HG02870 (cell line): ENCODE results near the gene CEMIP.

Experiments
- ATAC-seq: cut with Tn5 transposase; IDR thresholded peaks from one replicate; pipeline ENCODE4 v1.9.1; 2021; ENCODE audit warnings: mild to moderate bottlenecking, moderate library complexity; ENCODE audit not compliant: unreplicated experiment

The CEMIP gene

GRCh38 chr15:80921736-80922410 lies 142.7 kb downstream of the CEMIP start:
- ATAC-seq, result no peak

GRCh38 chr15:80923668-80924067 lies 144.5 kb downstream of the CEMIP start:
- ATAC-seq, result no peak

- ATAC-seq, result no peak
Observed at GRCh38 chr15:80924278-80924677, 145.1 kb downstream of the CEMIP start.

GRCh38 chr15:80925597-80926059 lies 146.5 kb downstream of the CEMIP start:
- no peak for ATAC-seq

GRCh38 chr15:80926126-80926525 lies 147.0 kb downstream of the CEMIP start:
- ATAC-seq, result no peak

GRCh38 chr15:80929225-80929624 lies 150.1 kb downstream of the CEMIP start:
- ATAC-seq, result no peak

- no peak for ATAC-seq
Observed at GRCh38 chr15:80929689-80930088, 150.5 kb downstream of the CEMIP start.

- no peak for ATAC-seq
Observed at GRCh38 chr15:80931191-80931590, 152.0 kb downstream of the CEMIP start.

GRCh38 chr15:80931721-80932512 lies 152.7 kb downstream of the CEMIP start:
- no peak for ATAC-seq

GRCh38 chr15:80932513-80932815 lies 153.3 kb downstream of the CEMIP start:
- no peak for ATAC-seq

GRCh38 chr15:80932989-80933388 lies 153.8 kb downstream of the CEMIP start:
- no peak for ATAC-seq

GRCh38 chr15:80934761-80935221 lies 155.6 kb downstream of the CEMIP start:
- no peak for ATAC-seq

- no peak for ATAC-seq
Observed at GRCh38 chr15:80936288-80937078, 157.3 kb downstream of the CEMIP start.

- ATAC-seq, result no peak
Observed at GRCh38 chr15:80937718-80938117, 158.5 kb downstream of the CEMIP start.

- no peak for ATAC-seq
Observed at GRCh38 chr15:80939216-80939615, 160.0 kb downstream of the CEMIP start.

- no peak for ATAC-seq
Observed at GRCh38 chr15:80940331-80940730, 161.2 kb downstream of the CEMIP start.

GRCh38 chr15:80940851-80941250 lies 161.7 kb downstream of the CEMIP start:
- ATAC-seq, result no peak

GRCh38 chr15:80942266-80942665 lies 163.1 kb downstream of the CEMIP start:
- ATAC-seq, result no peak

- no peak for ATAC-seq
Observed at GRCh38 chr15:80942746-80943565, 163.8 kb downstream of the CEMIP start.

GRCh38 chr15:80944818-80945217 lies 165.6 kb downstream of the CEMIP start:
- no peak for ATAC-seq

- ATAC-seq, result no peak
Observed at GRCh38 chr15:80945605-80946004, 166.4 kb downstream of the CEMIP start.
